GM12878 (cell line): ENCODE measurements around the gene BSCL2. TPM values are rescaled to one million over a fixed set of nuclear protein-coding genes. Genes with fewer than 3 reads are reported as not detected.

Experiments
- ATAC-seq: fragments of 200-7000 bp; cut with Tn5 transposase; 3 replicates; pipeline ENCODE4 v1.9.1; 2020; ENCODE audit warnings: mild to moderate bottlenecking, moderate library complexity
- BruUV-seq: library from RNA; stranded (reverse); fragments of 400-500 nt; replicated peaks from 2 replicates; lab custom pipeline; 2021; lab: Mats Ljungman, UMichigan
- CTCF ChIA-PET: fragments of 300-600 bp; sonication (Branson Sonifier 250); formaldehyde crosslinking; extraction: SDS; loops from one replicate; lab custom pipeline; 2021; ENCODE audit warnings: inconsistent platforms; lab: Yijun Ruan, JAX
- POLR2A ChIA-PET: fragments of 350-600 bp; formaldehyde crosslinking; extraction: SDS; loops from one replicate; lab custom pipeline; 2021; ENCODE audit warnings: inconsistent platforms; lab: Charles Lee
- RAD21 ChIA-PET: fragments of 300-600 bp; sonication (Branson Sonifier 250); formaldehyde crosslinking; loops from one replicate; lab custom pipeline; 2023; ENCODE audit warnings: antibody characterized with exemption; ENCODE audit not compliant: unreplicated experiment; lab: Charles Lee
- SMC1A ChIA-PET: fragments of 300-600 bp; sonication (Branson Sonifier 250); formaldehyde crosslinking; loops from one replicate; lab custom pipeline; 2023; ENCODE audit not compliant: unreplicated experiment, uncharacterized antibody; lab: Charles Lee
- DNase-seq: peaks from one replicate; pipeline ENCODE4 v3.0.0-alpha.2; 2011; ENCODE audit warnings: low read depth, low spot score
- FAIRE-seq: peaks from 3 replicates; lab custom pipeline; 2011; peaks lifted over from hg19 to GRCh38; lab: Jason Lieb, UNC
- H2AFZ ChIP-seq: 2 replicates; pipeline ENCODE4 v1.6.0; 2011; ENCODE audit warnings: low read depth, low read length, control low read depth; ENCODE audit not compliant: control insufficient read depth
- H3K27ac ChIP-seq: 2 replicates; pipeline ENCODE4 v1.5.1; 2011; ENCODE audit warnings: control low read depth; ENCODE audit not compliant: control insufficient read depth, insufficient read depth
- H3K27me3 ChIP-seq, 2 experiments: replicated peaks in 1 of 2; 2 replicates each; pipeline versions ENCODE4 v1.6.0 to v1.6.1; 2011; ENCODE audit warnings: low read length in 1 of 2; ENCODE audit not compliant: control insufficient read depth in 2 of 2, insufficient read depth in 2 of 2
- H3K36me3 ChIP-seq, 2 experiments: 2 replicates each; pipeline ENCODE4 v1.5.1; 2011; ENCODE audit warnings: low read length in 1 of 2; ENCODE audit not compliant: control insufficient read depth in 2 of 2, insufficient read depth in 2 of 2
- H3K4me1 ChIP-seq: 2 replicates; pipeline ENCODE4 v1.6.1; 2011; ENCODE audit warnings: mild to moderate bottlenecking, low read length, moderate library complexity, mixed read lengths; ENCODE audit not compliant: control insufficient read depth, insufficient read depth
- H3K4me2 ChIP-seq: 2 replicates; pipeline ENCODE4 v1.6.0; 2011; ENCODE audit warnings: control low read depth; ENCODE audit not compliant: control insufficient read depth, insufficient read depth
- H3K4me3 ChIP-seq: fragments of 200-600 bp; sonication (generic); 2 replicates; pipeline ENCODE4 v1.5.1; 2016
- H3K79me2 ChIP-seq: 2 replicates; pipeline ENCODE4 v1.6.0; 2011; ENCODE audit warnings: low read length; ENCODE audit not compliant: control insufficient read depth, insufficient read depth
- H3K9ac ChIP-seq: 2 replicates; pipeline ENCODE4 v1.8.0; 2011; ENCODE audit warnings: low read length, control low read depth, mixed read lengths; ENCODE audit not compliant: control insufficient read depth, insufficient read depth
- H3K9me3 ChIP-seq: replicated peaks from 3 replicates; pipeline ENCODE4 v1.5.1; 2011; ENCODE audit warnings: mild to moderate bottlenecking, low read length; ENCODE audit not compliant: control insufficient read depth, insufficient read depth
- H4K20me1 ChIP-seq: 2 replicates; pipeline ENCODE4 v1.6.0; 2011; ENCODE audit not compliant: control insufficient read depth, insufficient read depth
- ATF7 ChIP-seq: fragments of 450-650 bp; IDR thresholded peaks from 2 replicates; pipeline ENCODE4 v1.6.1; 2016; ENCODE audit warnings: low read depth, mild to moderate bottlenecking
- BMI1 ChIP-seq: fragments of 450-650 bp; IDR thresholded peaks from 2 replicates; pipeline ENCODE4 v1.6.1; 2016; ENCODE audit warnings: mild to moderate bottlenecking, moderate library complexity, borderline replicate concordance
- ETV6 ChIP-seq, 2 experiments: fragments of 450-650 bp in 1 of 2; IDR thresholded peaks in 1 of 2; conservative IDR thresholded peaks in 1 of 2; 2 replicates each; pipeline ENCODE4 v1.6.1; 2014; ENCODE audit warnings: antibody characterized with exemption in 1 of 2, borderline replicate concordance in 1 of 2, low read depth in 1 of 2, mild to moderate bottlenecking in 1 of 2, moderate library complexity in 1 of 2
- EZH2 ChIP-seq: IDR thresholded peaks from 2 replicates; pipeline ENCODE4 v1.6.1; 2012; ENCODE audit warnings: low read depth, mild to moderate bottlenecking, control low read depth, inconsistent platforms, low read length, borderline replicate concordance; ENCODE audit not compliant: control insufficient read depth
- GABPA ChIP-seq: IDR thresholded peaks from 2 replicates; pipeline ENCODE4 v1.6.1; 2014; ENCODE audit warnings: antibody characterized with exemption, low read depth, mild to moderate bottlenecking, inconsistent platforms
- JUND ChIP-seq: IDR thresholded peaks from 2 replicates; pipeline ENCODE4 v1.6.1; 2012; ENCODE audit warnings: low read depth, mild to moderate bottlenecking, low read length, improper control_type of control experiment, moderate library complexity
- MEF2A ChIP-seq: IDR thresholded peaks from 2 replicates; pipeline ENCODE4 v1.6.1; 2011; ENCODE audit warnings: low read depth, mild to moderate bottlenecking, low read length, moderate library complexity; ENCODE audit not compliant: insufficient read depth
- MLLT1 ChIP-seq: fragments of 450-650 bp; IDR thresholded peaks from 2 replicates; pipeline ENCODE4 v1.6.1; 2016; ENCODE audit warnings: mild to moderate bottlenecking
- MTA2 ChIP-seq: fragments of 450-650 bp; IDR thresholded peaks from 2 replicates; pipeline ENCODE4 v1.6.1; 2016; ENCODE audit warnings: low read depth, mild to moderate bottlenecking, moderate library complexity
- NR2C1 ChIP-seq: fragments of 450-650 bp; IDR thresholded peaks from 2 replicates; pipeline ENCODE4 v1.6.1; 2017; ENCODE audit warnings: antibody characterized with exemption, mild to moderate bottlenecking, moderate library complexity
- RAD21 ChIP-seq: IDR thresholded peaks from 2 replicates; pipeline ENCODE4 v1.6.1; 2011; ENCODE audit warnings: mild to moderate bottlenecking, low read depth, low read length, moderate library complexity; ENCODE audit not compliant: insufficient read depth
- TAF1 ChIP-seq: IDR thresholded peaks from 2 replicates; pipeline ENCODE4 v1.6.1; 2011; ENCODE audit warnings: mild to moderate bottlenecking, low read depth, low read length, borderline replicate concordance
- TCF7 ChIP-seq: IDR thresholded peaks from 2 replicates; pipeline ENCODE4 v1.6.1; 2014; ENCODE audit warnings: antibody characterized with exemption, borderline replicate concordance
- ZNF207 ChIP-seq: fragments of 450-650 bp; IDR thresholded peaks from 2 replicates; pipeline ENCODE4 v1.6.1; 2014; ENCODE audit warnings: antibody characterized with exemption, mild to moderate bottlenecking, borderline replicate concordance
- ZZZ3 ChIP-seq: IDR thresholded peaks from 2 replicates; pipeline ENCODE4 v1.6.1; 2011; ENCODE audit warnings: low read depth; ENCODE audit not compliant: control insufficient read depth, insufficient read length
- WGBS: methylation state at CpG from one replicate; pipeline ENCODE4 v1.1.6; 2016; ENCODE audit warnings: low lambda C conversion rate; ENCODE audit not compliant: insufficient replicate concordance, insufficient coverage; ENCODE audit errors: missing lambda C conversion rate; 5-methylcytosine and 5-hydroxymethylcytosine counted together
- in situ Hi-C: fragments of 300-500 bp; cut with MboI; formaldehyde crosslinking; loops from 9 replicates; pipeline ENCODE4 v1.14.3; 2018; ENCODE audit warnings: mixed read lengths
- intact Hi-C: fragments of 100-400 bp; cut with micrococcal nuclease; formaldehyde crosslinking; loops from one replicate; pipeline ENCODE4 v1.14.2; 2022; ENCODE audit not compliant: unreplicated experiment
- polyA plus RNA-seq, 11 experiments: library from polyadenylated mRNA; depleted of rRNA in 4 of 11; unstranded in 6 of 11; stranded (reverse) in 5 of 11; fragments of >200 nt; fragmentation: Nextera tagmentation in 4 of 11; fragmentation: Illumina TruSeq in 1 of 11; extraction: Ambion mirVana in 4 of 11; extraction: Trizol in 1 of 11; gene quantifications; 1 replicate in 1 of 11; 2 replicates in 10 of 11; pipeline versions ENCODE4 v1.2.1 to v1.2.3, GENCODE V29; 2011 to 2016; ENCODE audit warnings: inconsistent platforms in 2 of 11, missing spikeins in 2 of 11, low read depth in 1 of 11
- total RNA-seq, 4 experiments: library from RNA; depleted of rRNA in 3 of 4; stranded (reverse); fragments of >200 nt in 3 of 4; fragmentation: Illumina TruSeq in 1 of 4; extraction: Trizol in 1 of 4; gene quantifications; 2 replicates each; pipeline versions ENCODE4 v1.2.1 to v1.2.3, GENCODE V29; 2013 to 2021
- TF ChIP-seq, protein P1 (sequence below): fragments of 150-350 bp; IDR thresholded peaks from 2 replicates; pipeline ENCODE4 v1.6.1; 2016; ENCODE audit warnings: low read depth, low read length

BSCL2 gene
- total and polyA plus RNA-seq, 10 of the 15 experiments (the other 5 are each of a cell fraction or from before 2014, with no cell fraction given): 12.3 to 57.9 (median 21.8) TPM

- TF ChIP-seq TCF7 (no peak), MLLT1 (peak; percentile 99), JUND (no peak), MEF2A (0 out of 2 replicates have a peak, but pooled peaks have one; percentile 45)
- TF ChIP-seq, protein P1, sequence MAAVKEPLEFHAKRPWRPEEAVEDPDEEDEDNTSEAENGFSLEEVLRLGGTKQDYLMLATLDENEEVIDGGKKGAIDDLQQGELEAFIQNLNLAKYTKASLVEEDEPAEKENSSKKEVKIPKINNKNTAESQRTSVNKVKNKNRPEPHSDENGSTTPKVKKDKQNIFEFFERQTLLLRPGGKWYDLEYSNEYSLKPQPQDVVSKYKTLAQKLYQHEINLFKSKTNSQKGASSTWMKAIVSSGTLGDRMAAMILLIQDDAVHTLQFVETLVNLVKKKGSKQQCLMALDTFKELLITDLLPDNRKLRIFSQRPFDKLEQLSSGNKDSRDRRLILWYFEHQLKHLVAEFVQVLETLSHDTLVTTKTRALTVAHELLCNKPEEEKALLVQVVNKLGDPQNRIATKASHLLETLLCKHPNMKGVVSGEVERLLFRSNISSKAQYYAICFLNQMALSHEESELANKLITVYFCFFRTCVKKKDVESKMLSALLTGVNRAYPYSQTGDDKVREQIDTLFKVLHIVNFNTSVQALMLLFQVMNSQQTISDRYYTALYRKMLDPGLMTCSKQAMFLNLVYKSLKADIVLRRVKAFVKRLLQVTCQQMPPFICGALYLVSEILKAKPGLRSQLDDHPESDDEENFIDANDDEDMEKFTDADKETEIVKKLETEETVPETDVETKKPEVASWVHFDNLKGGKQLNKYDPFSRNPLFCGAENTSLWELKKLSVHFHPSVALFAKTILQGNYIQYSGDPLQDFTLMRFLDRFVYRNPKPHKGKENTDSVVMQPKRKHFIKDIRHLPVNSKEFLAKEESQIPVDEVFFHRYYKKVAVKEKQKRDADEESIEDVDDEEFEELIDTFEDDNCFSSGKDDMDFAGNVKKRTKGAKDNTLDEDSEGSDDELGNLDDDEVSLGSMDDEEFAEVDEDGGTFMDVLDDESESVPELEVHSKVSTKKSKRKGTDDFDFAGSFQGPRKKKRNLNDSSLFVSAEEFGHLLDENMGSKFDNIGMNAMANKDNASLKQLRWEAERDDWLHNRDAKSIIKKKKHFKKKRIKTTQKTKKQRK: no peak
Observed at GRCh38 chr11:62678770-62679696, 28.2 kb downstream of the BSCL2 start, which contains the start of gene UBXN1 (continued).

- intact Hi-C loops: no loop called here
- Histone ChIP-seq H3K9ac (peak overlapping the region; percentile 94), H3K27me3 (no peaks in the 10 kb centered on the region), H3K4me3 (peak overlapping the region; percentile 89), H3K36me3 (peaks cover 0 to 10% of the 10 kb centered on the region in 2 experiments; a peak in 1 of 4 replicates), H3K27ac (peak overlapping the region; percentile 94), H3K4me1 (peaks cover 11% of the 10 kb centered on the region), H3K9me3 (no peaks in the 10 kb centered on the region), H4K20me1 (no peaks in the 10 kb centered on the region; the same call in 1 of the 2 replicates), H3K4me2 (peak overlapping the region; percentile 77), H2AFZ (peak overlapping the region; percentile 78), H3K79me2 (peaks cover 20% of the 10 kb centered on the region)
- ChIA-PET CTCF (interaction anchor here (1.5 kb wide), 1 partner anchor 11 kb away, joined by 4 read pairs; no protein-coding TSS in a partner anchor), RAD21 (no interaction called here), POLR2A (interaction anchor here (1.0 to 9.7 kb wide), 2 partner anchors 13 to 56 kb away, joined by 3 to 83 read pairs; partner anchors contain the start of genes C11orf98 and CSKMT), SMC1A (no interaction called here)
- no TSS peak for BruUV-seq
- ATAC-seq (no peak; the same call in 2 of the 3 replicates), DNase-seq (no peak), FAIRE-seq (no peak)
- in situ Hi-C loops: no loop called here
- 2% methylated on average over 16 of the region's 16 CpGs for WGBS
- TF ChIP-seq MTA2 (no peak), GABPA (no peak), ZNF207 (no peak), ATF7 (no peak), JUND (no peak), RAD21 (no peak), ZZZ3 (no peak), EZH2 (no peak), TAF1 (no peak), ETV6 (conservative IDR thresholded peaks at IDR 0.05 in 1 of 2, IDR thresholded peaks at IDR 0.05 in 1 of 2; ENCODE audit: borderline replicate concordance in 1 of 2, low read depth in 1 of 2) (no peak), NR2C1 (no peak), BMI1 (no peak)
Observed at GRCh38 chr11:62678433-62678769, 28.8 kb downstream of the BSCL2 start.
